Panc1 (cell line): Measurements from ENCODE around the gene SPEM1. TPM values are rescaled to one million over a fixed set of nuclear protein-coding genes. Genes with fewer than 3 reads are reported as not detected.

Experiments
- ATAC-seq: fragments of 200-7000 bp; cut with Tn5 transposase; 2 replicates; pipeline ENCODE4 v1.9.1; 2020; ENCODE audit warnings: mild to moderate bottlenecking, moderate library complexity
- BruUV-seq: library from RNA; stranded (reverse); fragments of 400-500 nt; replicated peaks from 2 replicates; lab custom pipeline; 2021; lab: Mats Ljungman, UMichigan
- CTCF ChIA-PET: fragments of 300-600 bp; sonication (Branson Sonifier 250); formaldehyde crosslinking; loops from one replicate; lab custom pipeline; 2022; ENCODE audit warnings: antibody characterized with exemption; lab: Charles Lee
- POLR2A ChIA-PET: fragments of 300-600 bp; sonication (Branson Sonifier 250); formaldehyde crosslinking; loops from one replicate; lab custom pipeline; 2022; ENCODE audit warnings: antibody characterized with exemption; lab: Charles Lee
- DNase-seq: peaks from one replicate; pipeline ENCODE4 v3.0.0-alpha.2; 2010; ENCODE audit warnings: low read depth, low spot score
- H3K27ac ChIP-seq: 2 replicates; pipeline ENCODE4 v1.5.1; 2011; ENCODE audit warnings: mild to moderate bottlenecking, low read length, inconsistent platforms
- H3K27me3 ChIP-seq: fragments of 200-500 bp; sonication (Bioruptor generic); 2 replicates; pipeline ENCODE4 v1.6.0; 2014; ENCODE audit warnings: low read length, inconsistent platforms; ENCODE audit not compliant: control insufficient read depth, insufficient read depth
- H3K36me3 ChIP-seq: fragments of 200-500 bp; sonication (Bioruptor generic); 2 replicates; pipeline ENCODE4 v1.5.1; 2014; ENCODE audit warnings: inconsistent platforms, mild to moderate bottlenecking, low read length, moderate library complexity; ENCODE audit not compliant: control insufficient read depth, insufficient read depth
- H3K4me1 ChIP-seq: 2 replicates; pipeline ENCODE4 v1.5.1; 2011; ENCODE audit warnings: inconsistent platforms, mild to moderate bottlenecking, low read length, moderate library complexity; ENCODE audit not compliant: control insufficient read depth, insufficient read depth
- H3K4me3 ChIP-seq, 2 experiments: 2 replicates each; pipeline ENCODE4 v1.5.1; 2011 to 2012; ENCODE audit warnings: low read depth in 2 of 2, low read length in 2 of 2, mild to moderate bottlenecking in 2 of 2, inconsistent platforms in 1 of 2, moderate library complexity in 1 of 2
- H3K9me3 ChIP-seq: fragments of 200-500 bp; sonication (Bioruptor generic); 2 replicates; pipeline ENCODE4 v1.5.1; 2014; ENCODE audit warnings: low read depth, mild to moderate bottlenecking, inconsistent platforms, low read length, moderate library complexity; ENCODE audit not compliant: control insufficient read depth, insufficient read depth
- CTCF ChIP-seq: fragments of 450-650 bp; IDR thresholded peaks from 2 replicates; pipeline ENCODE4 v1.5.1; 2017; ENCODE audit warnings: mild to moderate bottlenecking
- POLR2AphosphoS5 ChIP-seq: IDR thresholded peaks from 2 replicates; pipeline ENCODE4 v1.6.1; 2012; ENCODE audit warnings: mild to moderate bottlenecking, low read depth, low read length, moderate library complexity
- SIN3A ChIP-seq: IDR thresholded peaks from 2 replicates; pipeline ENCODE4 v1.6.1; 2012; ENCODE audit warnings: low read depth, mild to moderate bottlenecking, low read length, moderate library complexity, borderline replicate concordance; ENCODE audit not compliant: insufficient read depth
- TCF7L2 ChIP-seq: IDR thresholded peaks from 2 replicates; pipeline ENCODE4 v1.6.1; 2011; ENCODE audit warnings: mild to moderate bottlenecking, low read depth, low read length, inconsistent platforms
- in situ Hi-C: cut with HindIII; loops from 2 replicates; pipeline ENCODE4 v1.10.0; 2016; ENCODE audit warnings: low sequenced_read_pairs, low pct_unique_long_range_greater_than_20kb
- intact Hi-C: fragments of 100-400 bp; cut with micrococcal nuclease; formaldehyde crosslinking; loops from one replicate; pipeline ENCODE4 v1.10.0; 2022; ENCODE audit not compliant: unreplicated experiment
- total RNA-seq: library from RNA; stranded (reverse); gene quantifications from one replicate; pipeline ENCODE4 v1.2.1, GENCODE V29; 2021; ENCODE audit not compliant: unreplicated experiment
- TF ChIP-seq, protein P1 (sequence below), 2 experiments: IDR thresholded peaks; 2 replicates each; pipeline ENCODE4 v1.6.1; 2011 to 2012; ENCODE audit warnings: low read depth in 2 of 2, control low read depth in 1 of 2, low read length in 1 of 2, mild to moderate bottlenecking in 1 of 2, moderate library complexity in 1 of 2; ENCODE audit not compliant: insufficient read depth in 1 of 2

SPEM1 gene
- total RNA-seq, 1 experiment from 2014 or later: not detected

GRCh38 chr17:7429722-7430121, 9.6 kb downstream of the SPEM1 start:
- TF ChIP-seq CTCF (no peak), TCF7L2 (no peak), SIN3A (no peak), POLR2AphosphoS5 (no peak)
- TF ChIP-seq, protein P1, sequence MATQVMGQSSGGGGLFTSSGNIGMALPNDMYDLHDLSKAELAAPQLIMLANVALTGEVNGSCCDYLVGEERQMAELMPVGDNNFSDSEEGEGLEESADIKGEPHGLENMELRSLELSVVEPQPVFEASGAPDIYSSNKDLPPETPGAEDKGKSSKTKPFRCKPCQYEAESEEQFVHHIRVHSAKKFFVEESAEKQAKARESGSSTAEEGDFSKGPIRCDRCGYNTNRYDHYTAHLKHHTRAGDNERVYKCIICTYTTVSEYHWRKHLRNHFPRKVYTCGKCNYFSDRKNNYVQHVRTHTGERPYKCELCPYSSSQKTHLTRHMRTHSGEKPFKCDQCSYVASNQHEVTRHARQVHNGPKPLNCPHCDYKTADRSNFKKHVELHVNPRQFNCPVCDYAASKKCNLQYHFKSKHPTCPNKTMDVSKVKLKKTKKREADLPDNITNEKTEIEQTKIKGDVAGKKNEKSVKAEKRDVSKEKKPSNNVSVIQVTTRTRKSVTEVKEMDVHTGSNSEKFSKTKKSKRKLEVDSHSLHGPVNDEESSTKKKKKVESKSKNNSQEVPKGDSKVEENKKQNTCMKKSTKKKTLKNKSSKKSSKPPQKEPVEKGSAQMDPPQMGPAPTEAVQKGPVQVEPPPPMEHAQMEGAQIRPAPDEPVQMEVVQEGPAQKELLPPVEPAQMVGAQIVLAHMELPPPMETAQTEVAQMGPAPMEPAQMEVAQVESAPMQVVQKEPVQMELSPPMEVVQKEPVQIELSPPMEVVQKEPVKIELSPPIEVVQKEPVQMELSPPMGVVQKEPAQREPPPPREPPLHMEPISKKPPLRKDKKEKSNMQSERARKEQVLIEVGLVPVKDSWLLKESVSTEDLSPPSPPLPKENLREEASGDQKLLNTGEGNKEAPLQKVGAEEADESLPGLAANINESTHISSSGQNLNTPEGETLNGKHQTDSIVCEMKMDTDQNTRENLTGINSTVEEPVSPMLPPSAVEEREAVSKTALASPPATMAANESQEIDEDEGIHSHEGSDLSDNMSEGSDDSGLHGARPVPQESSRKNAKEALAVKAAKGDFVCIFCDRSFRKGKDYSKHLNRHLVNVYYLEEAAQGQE (IDR thresholded peaks at IDR 0.05; ENCODE audit: insufficient read depth in 1 of 2, low read depth in 2 of 2, low read length in 1 of 2): no peak
- Histone ChIP-seq H3K27ac (no peak overlapping the region), H3K27me3 (no peaks in the 10 kb centered on the region), H3K4me3 (no peak overlapping the region), H3K9me3 (no peaks in the 10 kb centered on the region), H3K36me3 (no peaks in the 10 kb centered on the region), H3K4me1 (no peaks in the 10 kb centered on the region)
- in situ Hi-C loops (no loop called here), intact Hi-C loops (loop anchor here (10.0 kb wide), 1 partner anchor 75 kb away; the partner anchor contains the start of genes KCTD11 and TMEM95)
- CTCF ChIA-PET: no interaction called here
- POLR2A ChIA-PET: no interaction called here
- DNase-seq: no peak
- ATAC-seq: no peak
- no TSS peak for BruUV-seq

GRCh38 chr17:7431231-7431630, 11.1 kb downstream of the SPEM1 start:
- no peaks in the 10 kb centered on the region for H3K9me3 ChIP-seq
- no peaks in the 10 kb centered on the region for H3K36me3 ChIP-seq
- TF ChIP-seq CTCF (no peak), TCF7L2 (no peak), SIN3A (no peak), POLR2AphosphoS5 (no peak)
- TF ChIP-seq, protein P1 (IDR thresholded peaks at IDR 0.05; ENCODE audit: insufficient read depth in 1 of 2, low read depth in 2 of 2, low read length in 1 of 2): no peak
- ChIA-PET POLR2A (no interaction called here), CTCF (interaction anchor here (0.7 kb wide), 1 partner anchor 14 kb away, joined by 3 read pairs; no protein-coding TSS in a partner anchor)
- no peak overlapping the region for H3K4me3 ChIP-seq
- intact Hi-C loops (loop anchor here (10.0 kb wide), 1 partner anchor 76 kb away; the partner anchor contains the start of genes KCTD11 and TMEM95), in situ Hi-C loops (no loop called here)
- no peaks in the 10 kb centered on the region for H3K4me1 ChIP-seq
- BruUV-seq: no TSS peak
- no peak overlapping the region for H3K27ac ChIP-seq
- no peaks in the 10 kb centered on the region for H3K27me3 ChIP-seq
- ATAC-seq (no peak), DNase-seq (no peak)
